ENCODE data around the gene VCL.
A peak's percentile ranks its signal among the peaks of the same experiment; 100 is the strongest.

VCL gene

DNA sequence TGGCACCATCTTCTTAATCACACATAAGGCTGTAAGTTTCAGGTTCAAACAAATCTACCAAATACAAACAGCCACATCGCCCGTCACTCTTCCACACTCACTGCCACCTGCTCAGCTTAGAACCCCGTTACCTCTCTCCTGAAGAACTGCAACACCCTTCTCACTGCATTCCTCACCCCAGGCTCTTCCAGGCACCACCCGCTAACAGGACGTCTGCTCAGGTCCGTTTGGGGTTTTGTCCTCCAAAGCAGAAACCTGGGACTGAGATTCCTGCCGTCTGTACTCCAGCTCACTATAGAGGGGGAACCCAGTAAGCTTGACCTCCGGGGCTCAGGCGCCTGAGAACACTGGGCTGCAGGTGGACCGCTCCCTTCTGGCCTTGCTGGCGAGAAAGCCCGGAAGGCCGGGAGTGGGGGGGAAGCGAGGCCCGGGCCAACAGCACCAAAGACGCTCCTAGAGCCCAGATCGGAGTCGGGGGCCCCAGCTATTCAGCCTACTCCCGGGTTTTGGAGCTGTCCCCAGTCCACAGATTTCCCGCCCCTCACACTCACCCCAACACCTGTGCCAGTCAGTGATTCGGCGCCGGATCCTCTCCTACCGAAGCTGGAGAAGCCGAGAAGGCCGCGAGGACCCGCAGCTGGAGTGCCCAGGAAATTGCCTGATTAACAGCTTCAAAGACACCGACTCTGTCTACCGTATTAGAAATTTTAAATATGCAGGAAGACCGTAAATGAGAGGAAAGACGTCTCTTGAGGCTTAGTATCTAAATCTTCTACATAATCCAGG lies 152.5 kb downstream of the VCL start, which contains the start of gene AP3M1:
Gene AP3M1, minus strand, starts transcription at position 625 of the 786 bp plus-strand sequence. CDS start 12,449 bp downstream, outside the sequence.
- DNase-seq (ENCODE audit: low read depth in 2 of 3, low spot score in 2 of 3): peak; percentile 52 to 73 (median 58)

DNA sequence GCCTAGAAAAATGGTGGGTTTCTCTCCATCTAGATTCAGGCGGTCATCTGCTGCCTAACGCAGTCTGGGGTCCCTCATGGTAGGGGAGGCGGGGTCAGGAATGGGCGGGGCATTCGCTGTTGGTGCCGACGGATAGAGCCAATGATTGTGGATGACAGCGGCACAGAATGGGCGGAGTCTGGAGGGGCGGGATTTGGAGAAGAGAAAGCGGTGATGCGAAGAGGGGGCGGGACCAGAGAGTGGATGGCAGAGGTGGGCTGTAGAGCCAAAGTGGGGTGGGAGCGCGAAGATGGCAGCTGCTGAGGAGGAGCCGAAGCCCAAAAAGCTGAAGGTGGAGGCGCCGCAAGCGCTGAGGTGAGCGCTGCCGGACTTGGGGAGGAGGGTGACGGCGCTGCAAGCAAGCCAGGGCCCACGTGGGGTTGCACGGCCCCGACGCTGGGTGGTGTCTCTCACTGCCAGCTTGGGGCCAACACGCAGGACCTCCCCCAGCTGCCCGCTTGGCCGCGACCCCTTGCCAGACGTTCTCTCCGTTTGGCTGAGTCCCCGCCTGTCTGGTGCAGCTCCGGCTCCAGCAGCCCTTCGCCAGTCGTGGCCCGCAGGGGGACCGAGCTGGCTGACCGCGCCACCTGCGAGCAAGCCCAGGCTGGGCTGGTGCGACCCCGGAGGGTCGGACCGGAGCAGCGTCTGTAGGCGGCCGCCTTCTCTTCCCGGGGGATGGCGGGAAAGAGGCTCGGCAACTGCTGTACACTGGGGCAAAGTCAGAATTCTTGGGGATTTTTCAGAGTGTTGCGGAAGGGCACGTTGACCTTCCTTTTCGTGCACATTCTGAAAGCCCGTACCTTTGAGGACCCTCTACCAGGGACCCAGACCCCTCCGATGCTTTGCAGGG lies 153.3 kb downstream of the VCL start, which contains the start of gene ADK:
Gene ADK, plus strand, starts transcription at position 232 of the 889 bp plus-strand sequence. Its CDS starts 58 bp downstream, at position 290.
- peak; percentile 96 to 99 (median 98) for DNase-seq (ENCODE audit: low read depth in 2 of 3, low spot score in 2 of 3)

DNA sequence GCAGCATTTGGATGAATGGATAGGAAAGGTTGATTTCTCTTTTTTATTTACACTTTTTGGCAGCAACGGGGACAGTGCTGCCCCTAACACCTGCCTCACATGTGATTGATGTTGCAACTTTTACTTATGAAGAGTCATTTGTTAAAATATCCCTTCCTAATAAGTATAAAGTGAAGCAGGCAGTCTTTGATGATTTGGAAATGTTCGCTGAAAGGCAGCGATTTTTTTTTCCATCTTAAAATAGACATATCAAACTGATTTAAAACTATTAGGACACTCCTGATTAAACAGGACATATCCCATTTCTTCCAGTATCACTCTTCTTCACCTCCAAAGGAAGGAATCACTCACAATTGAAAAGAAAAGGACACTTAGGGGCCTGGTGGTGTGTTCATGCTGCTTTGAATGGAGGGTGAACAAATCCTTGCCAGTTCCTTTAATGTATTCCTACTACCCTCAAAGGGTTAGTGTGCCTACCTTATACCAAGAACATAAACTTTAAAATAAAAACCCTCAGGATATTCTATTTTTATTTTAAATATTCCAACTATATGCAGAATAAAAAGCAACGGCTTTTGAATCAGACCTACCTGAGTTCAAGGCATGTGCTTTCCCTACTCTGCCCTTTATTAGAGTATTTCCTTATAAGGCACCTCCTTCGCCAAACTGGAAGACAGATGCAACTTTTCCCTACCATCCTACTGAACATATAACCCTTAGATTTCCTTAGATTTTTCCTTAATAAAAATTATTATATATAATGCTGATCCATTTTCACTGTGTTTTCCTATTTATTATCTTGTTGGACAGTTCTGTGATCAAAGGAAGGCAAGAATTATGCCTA lies 154.2 kb downstream of the VCL start:
- no peak for DNase-seq (ENCODE audit: low read depth in 2 of 3, low spot score in 2 of 3)

GRCh38 chr10:74153123-74153522 lies 155.2 kb downstream of the VCL start:
- DNase-seq (ENCODE audit: low read depth in 2 of 3, low spot score in 2 of 3): no peak

DNA sequence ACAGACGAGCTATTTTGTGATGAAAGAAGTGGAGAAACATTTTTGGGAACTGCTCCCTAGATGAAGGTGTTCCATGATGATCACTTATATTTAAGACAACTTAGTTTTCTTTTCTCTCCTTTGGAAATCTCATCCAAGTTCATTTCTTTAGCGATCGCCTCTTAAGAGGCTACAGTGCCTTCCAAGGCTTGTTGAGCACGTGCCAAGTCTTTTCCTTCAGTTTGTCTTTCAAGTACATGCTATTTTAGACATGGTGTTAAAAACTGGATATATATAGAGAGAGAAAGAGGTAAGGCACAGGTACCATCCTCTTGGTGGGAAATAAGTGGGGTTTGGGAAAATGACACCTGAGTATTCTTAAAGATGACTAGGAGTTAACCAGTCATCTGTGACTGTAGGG lies 155.8 kb downstream of the VCL start:
- DNase-seq (ENCODE audit: low read depth in 2 of 3, low spot score in 2 of 3): no peak

DNA sequence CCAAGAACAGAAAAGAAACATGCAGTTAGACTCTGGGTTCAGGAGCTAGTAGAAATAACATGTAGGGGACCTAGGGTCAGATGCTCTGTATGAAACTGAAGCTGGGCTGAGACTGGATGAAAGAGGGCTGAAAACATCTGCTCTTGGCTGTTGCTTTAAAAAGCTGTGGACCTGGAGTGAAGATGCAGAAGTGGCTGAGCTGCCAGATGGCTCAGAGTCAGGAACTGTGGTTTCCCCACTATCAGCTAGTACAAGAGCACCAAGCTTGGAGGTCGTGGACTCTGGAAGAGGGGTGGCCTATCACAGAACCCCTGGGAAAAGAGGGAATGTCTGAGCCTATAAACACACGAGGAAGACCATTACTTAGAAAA lies 159.0 kb downstream of the VCL start:
- no peak for DNase-seq (ENCODE audit: low read depth in 2 of 3, low spot score in 2 of 3)

DNA sequence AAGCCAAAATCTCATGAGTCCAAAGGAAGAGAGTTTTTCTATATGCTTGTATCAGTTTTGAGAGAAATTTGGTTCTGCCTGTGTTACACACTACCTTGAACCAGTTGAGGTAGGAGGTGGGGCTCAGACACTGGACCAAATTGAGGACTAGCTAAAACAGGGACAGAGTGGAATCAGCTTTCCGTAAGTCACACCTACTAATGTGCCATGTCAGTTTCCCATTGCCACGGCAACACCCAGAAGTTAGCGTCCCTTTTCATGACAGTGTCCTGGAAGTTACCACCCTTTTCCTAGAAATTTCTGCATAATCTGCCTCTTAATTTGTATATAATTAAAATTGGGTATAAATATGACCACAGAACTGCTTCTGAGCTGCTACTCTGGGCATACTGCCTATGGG lies 162.1 kb downstream of the VCL start:
- no peak for DNase-seq (ENCODE audit: low read depth in 2 of 3, low spot score in 2 of 3)

GRCh38 chr10:74163319-74164068 lies 165.6 kb downstream of the VCL start:
- no peak for DNase-seq (ENCODE audit: low read depth in 2 of 3, low spot score in 2 of 3)

GRCh38 chr10:74164716-74165529 lies 167.0 kb downstream of the VCL start:
- no peak for DNase-seq (ENCODE audit: low read depth in 2 of 3, low spot score in 2 of 3)

GRCh38 chr10:74165530-74165901 lies 167.6 kb downstream of the VCL start:
- no peak for DNase-seq (ENCODE audit: low read depth in 2 of 3, low spot score in 2 of 3)

GRCh38 chr10:74167443-74167842 lies 169.5 kb downstream of the VCL start:
- DNase-seq (ENCODE audit: low read depth in 2 of 3, low spot score in 2 of 3): no peak

Measured in activated CD8-positive, alpha-beta memory T cell treated with anti-CD3 and anti-CD28 coated beads for 48 hours (primary cell).